GM18517 (cell line): ENCODE results near the gene PDK3.

Experiments
- ATAC-seq: cut with Tn5 transposase; IDR thresholded peaks from one replicate; pipeline ENCODE4 v1.9.1; 2021; ENCODE audit warnings: mild to moderate bottlenecking, moderate library complexity; ENCODE audit not compliant: unreplicated experiment

PDK3 gene

GRCh38 chrX:24547961-24548360 is 82.9 kb downstream of the PDK3 start:
- no peak for ATAC-seq

DNA sequence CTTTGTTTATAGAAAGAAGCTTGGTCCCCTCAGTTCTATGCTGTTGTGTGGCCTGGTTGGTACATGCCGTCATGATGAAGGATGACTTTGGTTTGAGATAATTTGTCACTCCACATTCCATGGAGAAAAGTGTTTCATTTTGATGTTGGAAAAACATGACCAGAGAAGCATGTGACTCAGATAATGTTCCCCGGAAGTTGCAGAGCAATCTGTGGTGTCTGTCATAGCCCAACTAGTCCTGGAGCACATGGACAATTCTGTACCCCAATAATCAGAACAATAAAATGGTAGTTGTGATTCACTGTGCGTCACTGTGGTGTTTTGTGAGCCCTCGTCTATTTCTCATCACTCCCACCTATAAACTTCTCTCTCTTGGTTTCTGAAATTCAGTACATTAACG is 85.1 kb downstream of the PDK3 start:
- ATAC-seq, result no peak

- no peak for ATAC-seq
Measured at GRCh38 chrX:24553011-24553410, 87.9 kb downstream of the PDK3 start.

GRCh38 chrX:24561121-24561520 is 96.0 kb downstream of the PDK3 start:
- ATAC-seq, result no peak

- no peak for ATAC-seq
Measured at GRCh38 chrX:24563291-24564010, 98.4 kb downstream of the PDK3 start.

DNA sequence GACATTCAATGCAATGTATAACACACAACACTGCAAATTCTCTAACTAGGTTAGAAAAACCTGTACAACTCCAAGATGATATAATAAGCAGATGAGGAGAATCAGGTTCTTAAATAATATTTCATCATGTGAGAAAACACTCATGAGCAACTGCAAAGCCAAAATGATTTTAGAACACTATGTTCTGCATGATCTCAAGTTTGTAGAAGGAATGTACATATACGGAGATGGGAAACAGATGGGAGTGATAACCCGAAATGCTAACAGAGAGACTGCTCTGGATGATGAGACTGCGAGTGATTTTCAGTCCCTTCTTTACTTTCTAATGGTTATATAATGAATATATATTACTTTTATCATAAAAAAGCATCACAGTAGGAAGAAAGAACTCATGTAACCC is 101.2 kb downstream of the PDK3 start:
- ATAC-seq, result no peak

DNA sequence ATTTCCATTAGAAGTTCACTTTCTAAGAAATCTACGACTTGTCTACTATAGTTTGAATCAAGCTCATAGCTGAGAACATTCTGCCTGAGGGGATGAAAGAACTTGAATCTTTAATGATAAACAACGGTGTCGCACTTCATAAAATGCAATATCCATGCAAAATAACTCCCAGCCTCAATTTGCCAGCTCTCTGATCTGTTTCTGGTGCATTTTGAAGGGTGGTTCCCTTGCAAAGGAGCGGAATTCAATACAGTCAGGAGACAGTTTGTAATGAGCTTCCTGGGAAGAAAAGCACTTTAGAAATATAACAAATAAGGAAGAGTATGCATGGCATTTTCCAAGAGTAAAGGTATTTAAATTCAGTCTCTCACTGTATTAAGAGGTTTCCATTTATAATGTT is 102.1 kb downstream of the PDK3 start:
- no peak for ATAC-seq

- ATAC-seq, result no peak
Measured at GRCh38 chrX:24574743-24575142, 109.7 kb downstream of the PDK3 start.

GRCh38 chrX:24575496-24575895 is 110.4 kb downstream of the PDK3 start:
- ATAC-seq, result no peak

- no peak for ATAC-seq
Measured at GRCh38 chrX:24577091-24577490, 112.0 kb downstream of the PDK3 start.
